ENCODE measurements around the gene SRMS. TPM values are rescaled to one million over a fixed set of nuclear protein-coding genes. Genes with fewer than 3 reads are reported as not detected.

The SRMS gene
- total RNA-seq, 1 donor from 2014 or later, result 0.44 TPM

GRCh38 chr20:63537525-63538203 lies 9.9 kb downstream of the SRMS start:
- ATAC-seq, result peak; percentile 73

- ATAC-seq, result peak; percentile 48
Observed at GRCh38 chr20:63536997-63537524, 10.5 kb downstream of the SRMS start, which contains the start of gene PTK6. Gene PTK6, minus strand, starts transcription at chr20:63537376. Its CDS starts 62 bp downstream, at chr20:63537314.

DNA sequence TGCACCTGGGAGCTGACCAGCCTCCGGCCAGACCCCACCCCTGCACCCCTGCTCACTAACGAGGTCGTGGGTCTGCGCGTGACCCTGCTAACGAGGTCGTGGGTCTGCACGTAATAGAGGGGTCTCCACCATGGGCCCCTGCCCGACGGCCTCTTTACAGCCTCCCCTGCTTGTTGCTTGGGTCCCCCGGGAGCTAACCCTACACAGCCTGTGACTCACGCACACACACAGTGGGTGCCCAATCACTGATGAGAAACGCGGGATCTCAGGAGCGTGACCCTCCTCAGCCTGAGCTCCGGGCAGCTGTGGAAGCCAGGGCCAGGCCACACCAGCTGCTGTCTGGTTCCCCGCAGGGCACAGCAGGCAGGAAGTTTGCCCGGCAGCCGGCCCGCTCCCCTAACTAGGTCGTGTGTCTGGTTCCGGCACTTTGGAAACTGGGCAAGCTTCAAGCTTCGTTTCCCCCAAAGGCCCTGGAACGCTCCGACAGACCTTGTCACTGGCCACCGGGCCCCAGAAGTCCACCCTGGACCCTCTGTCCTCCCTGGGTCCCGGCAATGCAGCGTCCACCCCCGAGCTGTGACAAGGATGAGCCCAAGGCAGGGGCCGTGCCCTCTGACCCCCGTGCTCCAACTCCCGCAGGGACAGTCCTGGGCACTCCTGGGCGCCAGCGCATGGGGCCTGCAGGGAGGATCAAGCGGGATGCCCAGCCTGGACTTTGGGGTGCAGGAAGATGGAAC lies 11.1 kb downstream of the SRMS start:
- ATAC-seq, result peak; percentile 3

DNA sequence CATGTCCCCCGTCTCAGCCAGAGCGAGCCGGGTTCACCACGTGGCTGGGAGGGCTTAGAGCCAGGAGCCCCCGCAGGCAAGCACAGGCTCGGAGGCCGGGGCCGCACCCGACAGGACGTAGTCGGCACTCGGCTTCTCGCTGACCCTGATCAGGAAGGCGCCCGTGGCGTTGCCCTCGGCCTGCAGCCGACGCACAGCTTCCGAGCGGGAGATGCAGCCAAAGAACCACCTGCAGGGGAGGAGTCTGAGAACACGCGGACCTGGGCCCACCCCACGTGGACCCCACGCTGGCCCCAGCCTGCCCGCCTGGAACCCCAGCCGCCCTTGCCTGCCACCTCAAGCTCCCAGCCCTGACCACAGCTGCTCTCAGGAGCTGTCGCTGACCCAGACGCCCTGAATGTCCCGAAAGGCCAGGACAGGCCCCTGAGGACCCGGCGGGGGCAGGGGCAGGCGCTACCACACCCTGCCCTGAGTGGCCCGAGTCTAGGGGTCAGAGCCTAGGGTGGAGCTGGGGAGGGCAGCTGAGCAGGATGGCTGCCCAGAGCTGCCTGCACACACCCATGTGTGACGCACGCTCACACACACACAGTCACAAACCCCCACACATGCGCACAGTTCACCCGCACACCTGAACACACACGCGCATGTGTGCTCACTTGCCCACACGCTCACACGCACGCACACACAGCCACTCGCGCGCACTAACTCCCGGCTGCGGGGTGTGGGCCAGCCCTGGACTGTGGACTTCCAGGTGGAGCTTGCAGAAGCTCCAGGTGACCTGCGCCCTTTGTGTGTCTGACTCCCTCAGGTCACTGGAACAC lies 12.5 kb downstream of the SRMS start:
- peak; percentile 56 for ATAC-seq

DNA sequence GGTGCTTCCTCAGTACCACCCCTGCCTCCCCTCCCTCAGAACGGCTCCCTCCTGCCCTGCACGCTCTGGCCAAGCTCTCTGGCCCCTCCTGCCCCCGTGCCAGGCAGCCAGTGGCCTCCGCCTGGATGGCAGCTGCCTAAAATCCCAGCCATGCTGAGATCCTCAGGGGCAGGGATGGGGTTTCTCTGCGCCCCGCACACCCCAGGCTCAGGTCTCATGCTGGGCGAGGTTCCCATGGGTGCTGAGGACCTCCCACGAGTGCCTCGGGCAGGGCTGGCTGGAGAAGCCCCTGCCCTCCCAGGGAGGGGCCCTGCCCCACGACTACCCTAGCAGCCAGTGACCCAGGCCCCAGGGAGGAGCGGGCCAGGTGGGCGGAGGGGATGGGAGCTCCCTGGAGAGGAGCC lies 13.1 kb downstream of the SRMS start:
- no peak for ATAC-seq

GRCh38 chr20:63533871-63534393 lies 13.6 kb downstream of the SRMS start:
- ATAC-seq, result peak; percentile 40

GRCh38 chr20:63533388-63533787 lies 14.2 kb downstream of the SRMS start:
- no peak for ATAC-seq

DNA sequence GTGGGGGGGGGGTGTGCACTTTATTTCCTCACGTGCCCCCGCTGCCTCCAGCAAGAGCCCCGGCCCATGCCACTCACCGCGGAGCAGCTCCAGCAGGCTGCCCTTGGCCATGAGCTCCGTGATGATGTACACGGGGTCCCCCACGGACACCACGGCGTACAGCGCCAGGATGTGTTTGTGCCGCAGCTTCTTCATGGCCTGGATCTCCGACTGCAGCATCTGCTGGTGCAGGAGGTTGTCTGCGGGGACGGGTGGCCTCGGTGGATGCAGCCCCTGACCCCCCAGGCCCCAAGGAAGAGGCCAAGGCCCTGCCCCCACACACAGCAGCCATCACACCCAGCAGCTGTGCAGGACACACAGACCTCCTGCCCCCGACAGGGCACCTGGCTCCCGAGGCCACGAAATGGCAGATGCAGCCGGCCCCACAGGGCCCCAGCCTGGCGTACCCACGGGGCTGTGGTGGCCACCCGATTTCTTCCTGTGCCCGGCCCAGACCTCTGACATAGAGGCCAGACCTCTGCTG lies 15.0 kb downstream of the SRMS start:
- ATAC-seq, result no peak

DNA sequence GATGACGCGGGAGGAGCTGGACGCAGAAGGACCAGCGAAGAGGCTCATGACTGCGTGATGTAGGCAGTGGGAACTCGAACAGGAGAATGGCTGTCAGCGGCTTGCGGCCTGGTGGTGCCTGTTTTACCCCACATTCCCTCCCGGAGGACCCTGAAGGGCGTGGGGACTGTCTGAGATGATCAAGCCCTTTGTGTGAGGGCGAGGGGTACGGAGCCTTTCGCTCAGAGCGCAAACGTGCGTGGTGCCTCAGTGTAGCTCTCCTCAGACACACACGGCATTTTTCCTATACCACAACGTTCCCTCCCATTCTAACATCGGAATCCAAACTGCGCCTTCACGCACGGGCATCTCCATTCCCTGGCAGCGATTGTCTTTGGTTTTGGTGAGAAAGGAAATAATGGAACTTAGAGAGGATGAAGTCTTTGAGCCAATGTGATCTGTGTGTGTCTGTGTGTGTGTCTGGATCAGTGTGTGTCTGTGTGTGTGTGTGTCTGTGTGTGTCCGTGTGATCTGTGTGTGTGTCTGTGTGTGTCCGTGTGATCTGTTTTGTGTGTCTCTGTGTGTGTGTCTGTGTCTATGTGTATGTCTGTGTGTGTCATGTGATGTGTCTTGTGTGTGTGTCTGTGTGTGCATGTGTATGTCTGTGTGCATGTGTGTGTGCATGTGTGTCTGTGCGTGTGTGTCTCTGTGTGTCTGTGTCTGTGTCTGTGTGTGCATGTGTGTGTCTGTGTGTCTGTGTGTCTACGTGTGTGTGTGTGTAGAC lies 15.7 kb downstream of the SRMS start:
- no peak for ATAC-seq

DNA sequence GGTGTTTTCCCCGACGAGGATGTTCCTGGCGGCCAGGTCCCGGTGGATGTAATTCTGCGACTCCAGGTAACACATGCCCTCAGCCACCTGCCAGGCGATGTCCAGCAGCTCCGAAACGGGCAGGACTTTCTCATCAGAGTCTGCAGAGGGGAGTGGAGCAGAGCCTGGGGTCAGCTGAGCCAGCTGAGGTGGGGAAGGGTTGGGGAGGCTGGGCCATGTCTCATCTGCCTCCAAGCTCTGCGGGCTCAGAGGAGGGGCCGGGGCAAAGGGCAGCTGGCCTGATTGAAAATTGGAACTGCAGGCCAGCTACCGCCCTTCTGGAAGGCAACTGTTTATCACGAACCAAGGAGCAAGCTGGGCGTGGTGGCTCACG lies 16.8 kb downstream of the SRMS start:
- ATAC-seq, result no peak

- no peak for ATAC-seq
Observed at GRCh38 chr20:63529861-63530787, 17.4 kb downstream of the SRMS start.

DNA sequence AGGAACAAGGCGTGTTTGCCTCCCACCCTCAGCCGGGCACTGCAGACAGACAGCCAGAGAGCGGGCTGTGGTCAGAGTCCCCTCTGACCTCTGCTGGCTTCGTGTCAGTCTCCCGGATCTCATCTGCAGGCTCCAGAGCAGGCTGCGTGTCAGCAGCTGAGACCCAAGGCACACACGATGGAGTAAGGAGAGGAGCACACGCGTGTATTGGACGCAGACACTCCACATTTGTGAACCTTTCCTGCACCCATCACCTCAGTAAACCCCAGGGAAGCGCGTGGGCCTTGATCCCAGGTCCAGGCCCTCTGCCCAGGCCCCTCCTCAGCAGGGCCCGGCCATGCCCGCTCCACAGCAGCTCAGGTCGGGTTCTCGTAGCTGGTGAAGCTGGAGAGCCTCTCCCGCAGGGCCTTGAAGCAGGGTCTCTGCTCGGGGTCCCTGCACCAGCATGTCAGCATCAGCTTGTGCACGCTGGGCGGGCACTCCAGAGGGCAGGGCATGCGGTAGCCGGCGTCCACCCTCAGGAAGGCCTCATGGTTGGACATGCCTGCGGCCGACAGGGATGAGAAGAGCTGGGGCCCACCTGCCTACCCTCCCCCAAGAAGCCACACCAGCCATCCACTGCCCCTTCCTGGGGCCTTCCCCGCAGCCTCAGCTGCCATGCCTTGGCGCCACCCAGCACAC lies 18.2 kb downstream of the SRMS start:
- no peak for ATAC-seq

DNA sequence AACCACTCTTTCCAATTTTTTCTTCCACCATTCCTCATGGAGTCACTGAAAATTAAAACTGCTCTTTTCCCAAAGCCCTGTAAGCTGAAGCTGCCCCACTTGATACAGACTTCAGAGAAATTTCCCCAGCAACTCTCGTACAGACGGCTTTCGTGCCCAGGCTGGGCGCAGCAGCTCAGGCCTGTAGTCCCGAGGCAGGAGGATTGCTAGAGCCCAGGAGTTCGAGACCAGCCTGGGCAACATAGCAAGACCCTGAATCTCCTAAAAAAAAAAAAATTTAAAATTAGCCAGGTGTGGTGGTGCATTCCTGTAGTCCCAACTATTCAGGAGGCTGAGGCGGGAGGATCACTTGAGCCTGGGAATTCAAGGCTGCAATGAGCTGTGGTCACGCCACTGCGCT lies 20.4 kb downstream of the SRMS start:
- ATAC-seq, result no peak

DNA sequence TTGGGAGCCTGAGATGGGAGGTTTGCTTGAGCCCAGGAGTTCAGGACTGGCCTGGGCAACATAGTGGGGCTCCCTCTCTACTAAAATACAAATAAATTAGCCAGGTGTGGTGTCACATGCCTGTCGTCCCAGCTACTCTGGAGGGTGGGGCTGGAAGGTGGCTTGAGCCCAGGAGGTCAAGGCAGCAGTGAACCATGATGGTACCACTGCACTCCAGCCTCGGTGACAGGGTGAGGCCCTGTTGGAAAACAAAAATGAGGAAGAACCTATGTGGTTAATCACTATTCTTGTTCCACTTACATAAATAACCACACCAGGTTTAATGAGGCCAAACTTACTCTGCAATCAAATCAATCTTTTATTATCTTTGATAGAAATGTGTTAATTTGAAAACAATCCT lies 21.6 kb downstream of the SRMS start:
- peak; percentile 21 for ATAC-seq

DNA sequence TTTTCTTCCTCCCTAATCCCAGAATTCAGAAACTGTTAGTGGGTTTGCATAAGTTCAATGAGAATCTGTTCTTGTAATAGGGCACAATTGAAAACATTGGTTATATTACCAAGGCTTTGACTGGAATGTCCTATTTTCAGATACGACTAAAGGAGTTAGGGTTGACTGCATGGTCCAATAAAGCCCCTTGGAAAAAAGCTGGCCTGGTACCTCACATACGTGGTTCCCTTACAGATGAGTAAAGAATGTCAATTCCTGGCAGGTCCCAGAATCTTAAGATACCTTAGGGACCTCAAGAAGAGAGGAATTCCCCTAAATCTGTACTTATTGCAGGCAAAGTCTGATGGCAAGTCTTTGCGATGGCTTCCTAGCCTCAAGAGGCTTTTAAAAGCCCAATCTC lies 22.4 kb downstream of the SRMS start:
- ATAC-seq, result no peak

DNA sequence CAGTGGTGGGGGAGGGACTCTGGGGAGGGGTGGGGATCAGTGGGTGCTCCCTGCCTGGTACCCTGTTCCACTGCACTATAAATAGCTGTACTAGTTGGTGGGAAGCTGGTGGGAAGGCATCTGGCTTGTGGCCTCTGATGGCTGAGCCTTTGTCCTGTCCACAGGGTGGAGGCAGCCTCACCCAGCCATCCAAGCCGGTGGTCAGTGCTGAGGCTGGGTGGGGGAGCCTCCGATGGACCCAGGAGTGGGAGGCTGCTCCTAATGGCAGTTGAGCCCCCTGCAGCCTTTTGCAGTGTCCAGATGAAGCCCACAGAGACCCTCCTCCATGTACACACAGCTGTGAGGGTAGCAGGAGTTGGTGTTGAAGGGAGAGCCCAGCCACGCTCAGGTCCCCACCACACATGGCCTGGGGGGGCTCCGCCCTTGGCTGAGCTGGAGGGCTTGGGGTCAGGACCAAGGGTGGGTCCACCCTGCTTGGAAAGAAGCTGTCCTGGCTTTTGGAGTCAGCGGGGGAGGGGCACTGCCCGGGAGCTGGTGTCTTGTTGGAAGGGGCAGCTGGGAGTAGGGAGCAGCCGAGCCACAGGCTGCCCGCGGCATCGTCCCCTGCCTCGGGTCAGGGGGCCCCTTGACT lies 24.5 kb downstream of the SRMS start:
- no peak for ATAC-seq

- ATAC-seq, result no peak
Observed at GRCh38 chr20:63522091-63522868, 25.3 kb downstream of the SRMS start.

GRCh38 chr20:63521602-63522001 lies 25.9 kb downstream of the SRMS start:
- ATAC-seq, result no peak

All from esophagus mucosa (tissue), 1 donor.